ENCODE data around the gene ST8SIA3.
"Not testable (repeated sequence)": the region's sequence is repeated elsewhere in the genome, so short reads cannot be mapped to it uniquely, and the experiment has no call there.

ST8SIA3 gene

GRCh38 chr18:57366528-57367081 lies 14.2 kb downstream of the ST8SIA3 start:
- DNase-seq: no peak

GRCh38 chr18:57372444-57372843 lies 20.1 kb downstream of the ST8SIA3 start:
- no peak for DNase-seq

- DNase-seq: no peak
These were observed 20.7 kb downstream of the ST8SIA3 start for GRCh38 chr18:57373017-57373416.

- DNase-seq: no peak
These were observed 24.1 kb downstream of the ST8SIA3 start for GRCh38 chr18:57376503-57376902.

GRCh38 chr18:57389271-57389670 lies 36.9 kb downstream of the ST8SIA3 start:
- no peak for DNase-seq

- no peak for DNase-seq
These were observed 37.7 kb downstream of the ST8SIA3 start for GRCh38 chr18:57390044-57390443.

- not testable (repeated sequence) for DNase-seq
These were observed 42.4 kb downstream of the ST8SIA3 start for GRCh38 chr18:57394749-57395148.

GRCh38 chr18:57396831-57397230 lies 44.5 kb downstream of the ST8SIA3 start:
- DNase-seq: not testable (repeated sequence)

- DNase-seq: peak; percentile 31
These were observed 45.2 kb downstream of the ST8SIA3 start for GRCh38 chr18:57397440-57398132.

- no peak for DNase-seq
These were observed 52.0 kb downstream of the ST8SIA3 start for GRCh38 chr18:57404345-57404744.

- DNase-seq: no peak
These were observed 57.3 kb downstream of the ST8SIA3 start for GRCh38 chr18:57409650-57410049.

GRCh38 chr18:57410749-57411148 lies 58.4 kb downstream of the ST8SIA3 start:
- DNase-seq: no peak

GRCh38 chr18:57416542-57416941 lies 64.2 kb downstream of the ST8SIA3 start:
- no peak for DNase-seq

All from fibroblast of upper back skin (primary cell).